SH-SY5Y (cell line): ENCODE data around the gene LAMP5.

Source experiments
- GATA2 ChIP-seq: IDR thresholded peaks from 2 replicates; pipeline ENCODE4 v1.6.1; 2011; ENCODE audit warnings: mild to moderate bottlenecking, low read depth, low read length
- GATA3 ChIP-seq: IDR thresholded peaks from 2 replicates; pipeline ENCODE4 v1.6.1; 2011; ENCODE audit warnings: low read depth, mild to moderate bottlenecking, low read length, moderate library complexity

Gene LAMP5

DNA sequence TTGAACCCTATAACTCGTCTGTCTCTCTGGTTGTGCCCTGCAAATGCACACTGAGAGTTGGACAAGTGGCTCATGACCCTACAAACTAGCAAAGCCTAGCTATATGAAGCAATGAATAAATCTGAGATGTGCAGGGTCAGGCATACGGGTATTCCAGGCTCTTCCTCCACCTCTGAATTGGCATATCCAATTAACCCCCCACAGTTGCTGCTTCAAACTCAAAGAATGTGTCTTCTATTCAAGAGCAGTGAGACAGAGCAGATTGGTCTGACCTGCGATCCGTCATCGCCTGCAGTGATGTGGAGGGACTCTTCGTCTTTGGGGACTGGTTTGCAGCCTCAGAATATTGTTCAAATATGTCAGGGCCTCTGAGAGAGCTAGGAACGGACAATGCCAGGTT is 59.8 kb downstream of the LAMP5 start:
- no peak for TF ChIP-seq GATA3
- no peak for TF ChIP-seq GATA2

GRCh38 chr20:9574776-9575175 is 60.4 kb downstream of the LAMP5 start:
- TF ChIP-seq GATA3 = no peak
- no peak for TF ChIP-seq GATA2

- TF ChIP-seq GATA2 (no peak), GATA3 (no peak)
These were observed 61.4 kb downstream of the LAMP5 start for GRCh38 chr20:9575836-9576235.

GRCh38 chr20:9576695-9577094 is 62.3 kb downstream of the LAMP5 start:
- no peak for TF ChIP-seq GATA3
- TF ChIP-seq GATA2 = no peak

GRCh38 chr20:9577397-9577796 is 63.0 kb downstream of the LAMP5 start:
- TF ChIP-seq GATA3 (no peak), GATA2 (no peak)

GRCh38 chr20:9578594-9578993 is 64.2 kb downstream of the LAMP5 start:
- TF ChIP-seq GATA2 (no peak), GATA3 (no peak)
